ENCODE measurements around the gene CPNE6. TPM values are rescaled to one million over a fixed set of nuclear protein-coding genes. Genes with fewer than 3 reads are reported as not detected.

CPNE6 gene
- total and polyA plus RNA-seq, 12 donors = 0.07 to 1.4 (median 0.22) TPM; not detected in 7

- H3K4me1 ChIP-seq (replicated peaks in 1 of 2) = no peaks in the 10 kb centered on the region
- H3K4me3 ChIP-seq = no peak overlapping the region
- no peaks in the 10 kb centered on the region for H3K9me3 ChIP-seq (replicated peaks in 1 of 3)
- 94 to 100% (median 94%) methylated on average over 1 to 5 of the region's 5 CpGs; no CpG with 5 or more reads in 1 of the 4 donors for WGBS, 4 donors
- no peak overlapping the region for H3K27ac ChIP-seq
- intact Hi-C loops (cut with DNase I) = loop anchor here in 1 of 2 donors (10.0 kb wide), 1 partner anchor 108 kb away; no protein-coding TSS in a partner anchor
- no peak for DNase-seq
- H3K36me3 ChIP-seq (replicated peaks in 1 of 2) = no peaks in the 10 kb centered on the region
- no peaks in the 10 kb centered on the region for H3K27me3 ChIP-seq
- no peak for TF ChIP-seq POLR2A (IDR thresholded peaks at IDR 0.05)
- TF ChIP-seq, protein P1, sequence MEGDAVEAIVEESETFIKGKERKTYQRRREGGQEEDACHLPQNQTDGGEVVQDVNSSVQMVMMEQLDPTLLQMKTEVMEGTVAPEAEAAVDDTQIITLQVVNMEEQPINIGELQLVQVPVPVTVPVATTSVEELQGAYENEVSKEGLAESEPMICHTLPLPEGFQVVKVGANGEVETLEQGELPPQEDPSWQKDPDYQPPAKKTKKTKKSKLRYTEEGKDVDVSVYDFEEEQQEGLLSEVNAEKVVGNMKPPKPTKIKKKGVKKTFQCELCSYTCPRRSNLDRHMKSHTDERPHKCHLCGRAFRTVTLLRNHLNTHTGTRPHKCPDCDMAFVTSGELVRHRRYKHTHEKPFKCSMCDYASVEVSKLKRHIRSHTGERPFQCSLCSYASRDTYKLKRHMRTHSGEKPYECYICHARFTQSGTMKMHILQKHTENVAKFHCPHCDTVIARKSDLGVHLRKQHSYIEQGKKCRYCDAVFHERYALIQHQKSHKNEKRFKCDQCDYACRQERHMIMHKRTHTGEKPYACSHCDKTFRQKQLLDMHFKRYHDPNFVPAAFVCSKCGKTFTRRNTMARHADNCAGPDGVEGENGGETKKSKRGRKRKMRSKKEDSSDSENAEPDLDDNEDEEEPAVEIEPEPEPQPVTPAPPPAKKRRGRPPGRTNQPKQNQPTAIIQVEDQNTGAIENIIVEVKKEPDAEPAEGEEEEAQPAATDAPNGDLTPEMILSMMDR (IDR thresholded peaks at IDR 0.05) = no peak
These were observed 11.2 kb downstream of the CPNE6 start for GRCh38 chr14:24082411-24083080.

- Histone ChIP-seq H3K4me3 (no peak overlapping the region), H3K4me1 (replicated peaks in 1 of 2) (no peaks in the 10 kb centered on the region), H3K9me3 (replicated peaks in 1 of 3) (no peaks in the 10 kb centered on the region), H3K36me3 (replicated peaks in 1 of 2) (no peaks in the 10 kb centered on the region), H3K27ac (no peak overlapping the region), H3K27me3 (no peaks in the 10 kb centered on the region)
- no peak for TF ChIP-seq POLR2A (IDR thresholded peaks at IDR 0.05)
- TF ChIP-seq, protein P1 (IDR thresholded peaks at IDR 0.05) = no peak
- 89 to 93% (median 90%) methylated on average over 3 of the region's 3 CpGs for WGBS, 4 donors
- no peak for DNase-seq
- intact Hi-C loops (cut with DNase I) = loop anchor here in 1 of 2 donors (10.0 kb wide), 1 partner anchor 109 kb away; no protein-coding TSS in a partner anchor
These were observed 12.1 kb downstream of the CPNE6 start for GRCh38 chr14:24083462-24083861.

DNA sequence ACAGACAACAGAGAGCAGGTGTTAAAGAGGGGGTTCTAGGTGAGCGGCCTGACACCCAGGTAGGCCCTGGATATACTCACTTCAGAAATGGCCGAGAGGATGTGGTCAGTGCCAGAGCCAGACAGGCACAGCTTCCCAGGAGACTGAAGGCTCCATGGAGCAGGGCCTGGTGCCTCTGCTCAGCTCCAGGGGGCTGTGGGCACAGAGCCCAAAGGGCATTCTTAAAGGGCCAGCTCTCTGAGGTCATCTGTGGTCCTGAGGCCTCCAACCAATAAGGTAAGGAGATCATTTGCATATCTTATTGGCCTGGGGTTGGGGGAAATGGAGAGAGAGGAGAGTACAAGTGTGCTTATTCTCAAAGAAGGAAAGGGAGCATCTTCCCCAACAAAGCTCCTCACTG lies 13.1 kb downstream of the CPNE6 start:
- Histone ChIP-seq H3K27me3 (no peaks in the 10 kb centered on the region), H3K4me3 (no peak overlapping the region), H3K4me1 (replicated peaks in 1 of 2) (no peaks in the 10 kb centered on the region), H3K36me3 (replicated peaks in 1 of 2) (no peaks in the 10 kb centered on the region), H3K9me3 (replicated peaks in 1 of 3) (no peaks in the 10 kb centered on the region), H3K27ac (no peak overlapping the region)
- intact Hi-C loops (cut with DNase I) = loop anchor here in 1 of 2 donors (10.0 kb wide), 1 partner anchor 110 kb away; no protein-coding TSS in a partner anchor
- DNase-seq = no peak
- WGBS, 4 donors = 85 to 96% (median 95%) methylated on average over 2 of the region's 2 CpGs
- TF ChIP-seq, protein P1 (IDR thresholded peaks at IDR 0.05) = no peak

- intact Hi-C loops (cut with DNase I) = loop anchor here in 1 of 2 donors (10.0 kb wide), 1 partner anchor 110 kb away; no protein-coding TSS in a partner anchor
- H3K27ac ChIP-seq = no peak overlapping the region
- no peak for TF ChIP-seq POLR2A (IDR thresholded peaks at IDR 0.05)
- H3K36me3 ChIP-seq (replicated peaks in 1 of 2) = no peaks in the 10 kb centered on the region
- 85 to 95% (median 88%) methylated on average over 3 of the region's 3 CpGs for WGBS, 4 donors
- H3K27me3 ChIP-seq = no peaks in the 10 kb centered on the region
- DNase-seq = no peak
- no peaks in the 10 kb centered on the region for H3K4me1 ChIP-seq (replicated peaks in 1 of 2)
- no peaks in the 10 kb centered on the region for H3K9me3 ChIP-seq (replicated peaks in 1 of 3)
- H3K4me3 ChIP-seq = no peak overlapping the region
These were observed 13.9 kb downstream of the CPNE6 start for GRCh38 chr14:24085215-24085614.
